BE2C (cell line): ENCODE data around the gene MBD5.
"Not testable (repeated sequence)": the region's sequence is repeated elsewhere in the genome, so short reads cannot be mapped to it uniquely, and the experiment has no call there.

Experiments used
- DNase-seq: peaks from one replicate; pipeline ENCODE4 v3.0.0-alpha.2; 2020
- H3K27me3 ChIP-seq: fragments of 250-450 bp; sonication (Bioruptor Pico); 2 replicates; pipeline ENCODE4 v1.5.1; 2020; ENCODE audit warnings: mild to moderate bottlenecking
- H3K36me3 ChIP-seq: fragments of 250-450 bp; sonication (Bioruptor Pico); 2 replicates; pipeline ENCODE4 v1.5.1; 2020; ENCODE audit warnings: mild to moderate bottlenecking
- H3K4me1 ChIP-seq: fragments of 250-450 bp; sonication (Bioruptor Pico); 2 replicates; pipeline ENCODE4 v1.5.1; 2020
- H3K4me3 ChIP-seq: 2 replicates; pipeline ENCODE4 v1.5.1; 2011; ENCODE audit warnings: low read depth, low read length
- H3K9me3 ChIP-seq: fragments of 250-450 bp; sonication (Bioruptor Pico); 2 replicates; pipeline ENCODE4 v1.5.1; 2020
- TF ChIP-seq, protein P1 (sequence below): IDR thresholded peaks from 2 replicates; pipeline ENCODE4 v1.5.1; 2012; ENCODE audit warnings: mild to moderate bottlenecking, low read depth, low read length

The MBD5 gene

DNA sequence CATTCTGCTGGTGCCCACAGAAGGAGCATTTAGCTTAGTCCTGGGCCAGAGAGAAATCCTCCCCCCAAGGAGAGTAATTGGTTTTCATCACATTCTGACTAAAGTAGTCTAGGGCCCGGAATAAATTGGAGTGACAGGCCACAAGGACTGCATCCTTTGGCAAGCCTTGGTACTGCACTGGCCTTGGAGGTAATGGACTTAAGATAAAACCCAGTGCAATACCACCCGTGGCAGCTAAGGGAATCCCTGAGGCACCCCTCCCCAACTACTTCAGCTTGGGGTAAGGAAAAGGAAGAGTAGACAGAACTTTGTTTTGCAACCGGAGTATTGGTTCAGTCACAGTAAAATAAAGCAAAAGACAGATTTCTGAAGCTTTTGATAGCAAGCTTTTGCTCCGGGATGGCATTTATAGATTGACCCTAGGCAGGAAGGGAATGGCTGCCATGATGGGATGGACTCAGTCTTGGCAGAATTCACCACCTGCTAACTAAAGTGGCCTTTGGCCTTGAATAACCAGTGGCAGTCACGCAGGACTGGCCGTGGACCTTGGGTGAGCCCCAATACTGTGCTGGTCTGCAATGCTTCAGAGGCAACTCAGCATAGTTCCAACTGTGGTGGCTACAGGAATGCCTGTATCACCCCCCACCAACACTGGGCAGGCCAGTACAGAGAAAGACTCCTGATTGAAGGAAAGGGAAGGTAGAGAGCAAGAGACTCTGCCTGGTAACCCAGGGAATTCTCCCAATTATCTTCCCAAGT is 14.5 kb upstream of the MBD5 start:
- no peaks in the 10 kb centered on the region for H3K4me1 ChIP-seq
- no peaks in the 10 kb centered on the region for H3K27me3 ChIP-seq
- no peaks in the 10 kb centered on the region for H3K9me3 ChIP-seq
- DNase-seq, result no peak
- TF ChIP-seq, protein P1, sequence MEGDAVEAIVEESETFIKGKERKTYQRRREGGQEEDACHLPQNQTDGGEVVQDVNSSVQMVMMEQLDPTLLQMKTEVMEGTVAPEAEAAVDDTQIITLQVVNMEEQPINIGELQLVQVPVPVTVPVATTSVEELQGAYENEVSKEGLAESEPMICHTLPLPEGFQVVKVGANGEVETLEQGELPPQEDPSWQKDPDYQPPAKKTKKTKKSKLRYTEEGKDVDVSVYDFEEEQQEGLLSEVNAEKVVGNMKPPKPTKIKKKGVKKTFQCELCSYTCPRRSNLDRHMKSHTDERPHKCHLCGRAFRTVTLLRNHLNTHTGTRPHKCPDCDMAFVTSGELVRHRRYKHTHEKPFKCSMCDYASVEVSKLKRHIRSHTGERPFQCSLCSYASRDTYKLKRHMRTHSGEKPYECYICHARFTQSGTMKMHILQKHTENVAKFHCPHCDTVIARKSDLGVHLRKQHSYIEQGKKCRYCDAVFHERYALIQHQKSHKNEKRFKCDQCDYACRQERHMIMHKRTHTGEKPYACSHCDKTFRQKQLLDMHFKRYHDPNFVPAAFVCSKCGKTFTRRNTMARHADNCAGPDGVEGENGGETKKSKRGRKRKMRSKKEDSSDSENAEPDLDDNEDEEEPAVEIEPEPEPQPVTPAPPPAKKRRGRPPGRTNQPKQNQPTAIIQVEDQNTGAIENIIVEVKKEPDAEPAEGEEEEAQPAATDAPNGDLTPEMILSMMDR, result no peak
- H3K36me3 ChIP-seq, result no peaks in the 10 kb centered on the region
- no peak overlapping the region for H3K4me3 ChIP-seq

GRCh38 chr2:148007219-148007900 is 13.5 kb upstream of the MBD5 start:
- H3K4me3 ChIP-seq, result no peak overlapping the region
- TF ChIP-seq, protein P1, result no peak
- no peaks in the 10 kb centered on the region for H3K27me3 ChIP-seq
- H3K9me3 ChIP-seq, result no peaks in the 10 kb centered on the region
- H3K36me3 ChIP-seq, result no peaks in the 10 kb centered on the region
- no peak for DNase-seq
- no peaks in the 10 kb centered on the region for H3K4me1 ChIP-seq

DNA sequence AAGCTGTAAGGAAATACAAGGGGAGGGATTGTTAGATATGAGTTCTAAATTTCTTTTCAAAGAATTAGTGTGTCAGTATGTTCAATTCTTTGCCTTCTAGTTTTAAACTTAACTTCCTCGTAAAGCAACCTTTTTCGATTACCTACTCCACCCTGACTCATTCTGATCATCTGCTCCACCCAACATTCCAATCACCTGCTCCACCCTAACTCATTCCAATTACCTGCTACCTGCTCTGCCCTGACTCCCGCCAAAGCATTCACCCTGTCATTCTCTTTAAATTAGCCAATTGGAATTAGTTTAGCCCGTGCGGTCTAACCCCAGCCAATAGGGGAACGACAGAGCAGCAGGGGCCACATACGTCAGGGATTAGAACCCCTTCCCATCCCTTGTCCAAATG is 12.5 kb upstream of the MBD5 start:
- not testable (repeated sequence) for H3K9me3 ChIP-seq, H3K4me1 ChIP-seq, DNase-seq, H3K4me3 ChIP-seq, H3K27me3 ChIP-seq, H3K36me3 ChIP-seq

DNA sequence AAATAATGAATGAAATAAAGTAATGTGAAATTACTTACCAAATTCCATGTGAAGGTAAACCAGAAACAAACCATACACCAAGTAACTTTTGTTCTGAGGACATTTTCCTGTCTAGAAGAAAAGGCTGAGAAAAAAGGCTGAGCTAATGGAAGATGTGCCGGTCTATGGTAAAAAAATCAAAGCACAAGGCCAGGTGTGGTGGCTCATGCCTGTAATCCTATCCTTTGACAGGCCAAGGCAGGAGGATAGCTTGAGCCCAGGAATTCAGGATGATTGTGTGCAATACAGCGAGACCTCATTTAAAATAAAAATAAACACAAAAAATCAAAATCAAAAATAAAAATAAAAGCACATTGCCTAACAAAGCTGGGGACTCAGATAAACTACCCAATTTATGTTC is 7.0 kb upstream of the MBD5 start:
- DNase-seq, result no peak

DNA sequence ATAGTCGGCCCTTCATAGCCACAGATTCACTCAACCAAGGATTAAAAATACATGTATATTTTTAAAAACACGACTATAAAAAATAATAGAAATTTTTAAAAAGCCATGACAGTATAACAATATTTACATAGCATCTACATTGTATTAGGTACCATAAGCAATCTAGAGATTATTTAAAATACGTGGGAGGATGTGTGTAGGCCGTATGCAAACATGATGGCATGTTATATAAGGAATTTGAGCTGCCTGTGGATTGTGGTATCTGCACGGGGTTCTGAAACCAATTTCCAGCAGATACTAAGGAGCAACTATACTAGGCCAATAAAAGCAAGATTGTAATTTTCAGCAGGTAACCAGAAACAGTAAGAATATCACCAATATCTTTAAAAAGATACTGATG is 6.3 kb upstream of the MBD5 start:
- TF ChIP-seq, protein P1, result no peak
- Histone ChIP-seq H3K27me3 (no peaks in the 10 kb centered on the region), H3K4me3 (no peak overlapping the region), H3K4me1 (no peaks in the 10 kb centered on the region), H3K9me3 (no peaks in the 10 kb centered on the region), H3K36me3 (no peaks in the 10 kb centered on the region)
- no peak for DNase-seq

More for the DNA sequence above, 7.0 kb upstream of the MBD5 start:
- Histone ChIP-seq H3K36me3 (no peaks in the 10 kb centered on the region), H3K4me3 (no peak overlapping the region), H3K4me1 (no peaks in the 10 kb centered on the region), H3K9me3 (no peaks in the 10 kb centered on the region), H3K27me3 (no peaks in the 10 kb centered on the region)
- TF ChIP-seq, protein P1, result no peak

DNA sequence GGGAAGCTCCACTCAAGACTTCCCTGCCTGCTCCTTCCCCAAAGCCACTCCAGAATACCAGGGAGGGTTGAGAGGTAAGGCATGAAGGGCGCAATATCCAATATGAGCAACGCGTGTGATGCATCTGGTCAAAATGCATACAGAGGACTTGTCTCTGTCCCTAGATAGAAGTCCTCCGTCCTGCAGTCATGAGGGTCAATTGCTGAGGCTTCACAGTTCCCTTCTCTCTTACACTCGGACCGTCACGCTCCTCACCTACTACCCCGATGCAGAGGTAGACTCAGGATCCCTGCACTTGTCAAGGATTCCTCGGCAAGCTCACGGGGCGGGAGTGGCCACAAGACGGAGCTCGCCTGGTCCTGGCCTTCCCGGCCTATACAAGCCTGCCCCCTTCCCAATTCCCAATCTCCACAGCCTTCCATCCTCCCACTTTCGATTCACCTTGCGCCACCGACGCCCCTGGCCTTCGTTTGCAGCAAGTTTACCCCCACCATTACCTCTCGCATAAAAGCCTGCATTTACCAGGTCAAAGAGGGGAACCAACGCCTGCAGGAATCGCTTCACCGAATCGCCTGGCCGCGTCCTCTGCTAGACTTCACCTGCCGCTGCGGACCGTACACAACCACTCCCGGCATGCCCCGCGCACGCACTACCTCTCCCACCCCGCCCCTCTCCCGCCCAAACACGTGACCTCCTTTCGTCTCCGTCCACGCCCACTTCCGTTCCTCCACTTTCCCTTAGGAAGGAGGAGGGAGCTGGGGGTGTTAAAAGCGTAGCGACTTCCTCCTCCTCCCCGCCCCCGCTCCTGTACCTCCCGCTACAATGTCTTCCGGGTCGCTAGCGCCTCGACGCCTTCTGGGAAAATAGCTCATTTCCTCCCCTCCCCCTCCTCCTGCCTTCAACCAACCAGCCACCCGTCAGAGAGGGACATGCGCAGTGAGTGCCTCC is 506 bp upstream of the MBD5 start, which contains the start of gene ORC4:
ORC4 (minus strand) TSS at position 627 of the 948 bp plus-strand sequence. CDS start 44,779 bp downstream, outside the sequence.
- Histone ChIP-seq H3K4me3 (peak within 1 kb of the TSS; percentile 84), H3K36me3 (no peaks in the 10 kb centered on the region), H3K4me1 (no peaks in the 10 kb centered on the region), H3K9me3 (no peaks in the 10 kb centered on the region), H3K27me3 (no peaks in the 10 kb centered on the region)
- peak; percentile 93 for DNase-seq
- TF ChIP-seq, protein P1, result peak; percentile 57
